ENCODE measurements around the gene ARHGEF4. TPM values are rescaled to one million over a fixed set of nuclear protein-coding genes. Genes with fewer than 3 reads are reported as not detected.

ARHGEF4 gene
- total and polyA plus RNA-seq, 2 experiments from 2014 or later, result 4.6 to 16.6 TPM

DNA sequence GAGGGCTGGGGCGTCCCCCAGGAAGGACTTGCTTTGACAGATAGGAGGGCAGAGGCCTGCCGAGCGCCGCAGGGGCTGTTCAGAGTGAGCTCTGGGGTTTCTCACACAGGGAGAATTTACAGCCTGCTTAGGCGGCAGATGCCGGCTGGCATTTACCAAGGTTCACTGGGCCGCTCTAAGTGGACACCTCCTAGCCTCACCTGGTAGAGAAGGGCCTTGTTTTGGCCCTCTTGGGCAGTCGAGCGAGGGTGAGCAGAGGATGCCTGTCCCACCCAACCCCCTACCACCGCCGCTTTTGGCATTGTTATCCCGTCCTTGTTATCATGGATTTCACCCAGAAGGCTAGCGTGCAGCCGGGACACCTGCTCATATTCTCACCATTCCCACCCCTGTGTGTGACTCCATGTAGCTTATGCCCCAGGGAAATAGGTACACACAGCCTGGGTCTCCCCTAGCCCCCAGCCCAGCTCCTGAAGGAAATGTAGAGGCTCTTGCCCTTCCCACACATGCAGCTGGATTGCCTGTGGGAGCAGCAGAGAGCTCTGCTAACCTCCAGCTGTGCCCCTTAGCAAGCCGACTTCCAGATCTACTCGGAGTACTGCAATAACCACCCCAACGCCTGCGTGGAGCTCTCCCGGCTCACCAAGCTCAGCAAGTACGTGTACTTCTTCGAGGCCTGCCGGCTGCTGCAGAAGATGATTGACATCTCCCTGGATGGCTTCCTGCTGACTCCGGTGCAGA, 204.1 kb downstream of the ARHGEF4 start (continued):
- TF ChIP-seq, protein P1, sequence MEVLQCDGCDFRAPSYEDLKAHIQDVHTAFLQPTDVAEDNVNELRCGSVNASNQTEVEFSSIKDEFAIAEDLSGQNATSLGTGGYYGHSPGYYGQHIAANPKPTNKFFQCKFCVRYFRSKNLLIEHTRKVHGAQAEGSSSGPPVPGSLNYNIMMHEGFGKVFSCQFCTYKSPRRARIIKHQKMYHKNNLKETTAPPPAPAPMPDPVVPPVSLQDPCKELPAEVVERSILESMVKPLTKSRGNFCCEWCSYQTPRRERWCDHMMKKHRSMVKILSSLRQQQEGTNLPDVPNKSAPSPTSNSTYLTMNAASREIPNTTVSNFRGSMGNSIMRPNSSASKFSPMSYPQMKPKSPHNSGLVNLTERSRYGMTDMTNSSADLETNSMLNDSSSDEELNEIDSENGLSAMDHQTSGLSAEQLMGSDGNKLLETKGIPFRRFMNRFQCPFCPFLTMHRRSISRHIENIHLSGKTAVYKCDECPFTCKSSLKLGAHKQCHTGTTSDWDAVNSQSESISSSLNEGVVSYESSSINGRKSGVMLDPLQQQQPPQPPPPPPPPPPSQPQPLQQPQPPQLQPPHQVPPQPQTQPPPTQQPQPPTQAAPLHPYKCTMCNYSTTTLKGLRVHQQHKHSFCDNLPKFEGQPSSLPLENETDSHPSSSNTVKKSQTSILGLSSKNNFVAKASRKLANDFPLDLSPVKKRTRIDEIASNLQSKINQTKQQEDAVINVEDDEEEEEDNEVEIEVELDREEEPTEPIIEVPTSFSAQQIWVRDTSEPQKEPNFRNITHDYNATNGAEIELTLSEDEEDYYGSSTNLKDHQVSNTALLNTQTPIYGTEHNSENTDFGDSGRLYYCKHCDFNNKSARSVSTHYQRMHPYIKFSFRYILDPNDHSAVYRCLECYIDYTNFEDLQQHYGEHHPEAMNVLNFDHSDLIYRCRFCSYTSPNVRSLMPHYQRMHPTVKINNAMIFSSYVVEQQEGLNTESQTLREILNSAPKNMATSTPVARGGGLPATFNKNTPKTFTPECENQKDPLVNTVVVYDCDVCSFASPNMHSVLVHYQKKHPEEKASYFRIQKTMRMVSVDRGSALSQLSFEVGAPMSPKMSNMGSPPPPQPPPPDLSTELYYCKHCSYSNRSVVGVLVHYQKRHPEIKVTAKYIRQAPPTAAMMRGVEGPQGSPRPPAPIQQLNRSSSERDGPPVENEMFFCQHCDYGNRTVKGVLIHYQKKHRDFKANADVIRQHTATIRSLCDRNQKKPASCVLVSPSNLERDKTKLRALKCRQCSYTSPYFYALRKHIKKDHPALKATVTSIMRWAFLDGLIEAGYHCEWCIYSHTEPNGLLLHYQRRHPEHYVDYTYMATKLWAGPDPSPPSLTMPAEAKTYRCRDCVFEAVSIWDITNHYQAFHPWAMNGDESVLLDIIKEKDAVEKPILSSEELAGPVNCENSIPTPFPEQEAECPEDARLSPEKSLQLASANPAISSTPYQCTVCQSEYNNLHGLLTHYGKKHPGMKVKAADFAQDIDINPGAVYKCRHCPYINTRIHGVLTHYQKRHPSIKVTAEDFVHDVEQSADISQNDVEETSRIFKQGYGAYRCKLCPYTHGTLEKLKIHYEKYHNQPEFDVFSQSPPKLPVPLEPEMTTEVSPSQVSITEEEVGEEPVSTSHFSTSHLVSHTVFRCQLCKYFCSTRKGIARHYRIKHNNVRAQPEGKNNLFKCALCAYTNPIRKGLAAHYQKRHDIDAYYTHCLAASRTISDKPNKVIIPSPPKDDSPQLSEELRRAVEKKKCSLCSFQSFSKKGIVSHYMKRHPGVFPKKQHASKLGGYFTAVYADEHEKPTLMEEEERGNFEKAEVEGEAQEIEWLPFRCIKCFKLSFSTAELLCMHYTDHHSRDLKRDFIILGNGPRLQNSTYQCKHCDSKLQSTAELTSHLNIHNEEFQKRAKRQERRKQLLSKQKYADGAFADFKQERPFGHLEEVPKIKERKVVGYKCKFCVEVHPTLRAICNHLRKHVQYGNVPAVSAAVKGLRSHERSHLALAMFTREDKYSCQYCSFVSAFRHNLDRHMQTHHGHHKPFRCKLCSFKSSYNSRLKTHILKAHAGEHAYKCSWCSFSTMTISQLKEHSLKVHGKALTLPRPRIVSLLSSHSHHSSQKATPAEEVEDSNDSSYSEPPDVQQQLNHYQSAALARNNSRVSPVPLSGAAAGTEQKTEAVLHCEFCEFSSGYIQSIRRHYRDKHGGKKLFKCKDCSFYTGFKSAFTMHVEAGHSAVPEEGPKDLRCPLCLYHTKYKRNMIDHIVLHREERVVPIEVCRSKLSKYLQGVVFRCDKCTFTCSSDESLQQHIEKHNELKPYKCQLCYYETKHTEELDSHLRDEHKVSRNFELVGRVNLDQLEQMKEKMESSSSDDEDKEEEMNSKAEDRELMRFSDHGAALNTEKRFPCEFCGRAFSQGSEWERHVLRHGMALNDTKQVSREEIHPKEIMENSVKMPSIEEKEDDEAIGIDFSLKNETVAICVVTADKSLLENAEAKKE (CRISPR knock-in tag; IDR thresholded peaks at IDR 0.05), result no peak
- TF ChIP-seq STAT1 (IDR thresholded peaks at IDR 0.05; ENCODE audit: unreplicated experiment) (no peak), CREB1 (CRISPR knock-in tag; IDR thresholded peaks at IDR 0.05; ENCODE audit: low read depth) (no peak), POLR2AphosphoS5 (IDR thresholded peaks at IDR 0.05; ENCODE audit: low read depth) (no peak)

DNA sequence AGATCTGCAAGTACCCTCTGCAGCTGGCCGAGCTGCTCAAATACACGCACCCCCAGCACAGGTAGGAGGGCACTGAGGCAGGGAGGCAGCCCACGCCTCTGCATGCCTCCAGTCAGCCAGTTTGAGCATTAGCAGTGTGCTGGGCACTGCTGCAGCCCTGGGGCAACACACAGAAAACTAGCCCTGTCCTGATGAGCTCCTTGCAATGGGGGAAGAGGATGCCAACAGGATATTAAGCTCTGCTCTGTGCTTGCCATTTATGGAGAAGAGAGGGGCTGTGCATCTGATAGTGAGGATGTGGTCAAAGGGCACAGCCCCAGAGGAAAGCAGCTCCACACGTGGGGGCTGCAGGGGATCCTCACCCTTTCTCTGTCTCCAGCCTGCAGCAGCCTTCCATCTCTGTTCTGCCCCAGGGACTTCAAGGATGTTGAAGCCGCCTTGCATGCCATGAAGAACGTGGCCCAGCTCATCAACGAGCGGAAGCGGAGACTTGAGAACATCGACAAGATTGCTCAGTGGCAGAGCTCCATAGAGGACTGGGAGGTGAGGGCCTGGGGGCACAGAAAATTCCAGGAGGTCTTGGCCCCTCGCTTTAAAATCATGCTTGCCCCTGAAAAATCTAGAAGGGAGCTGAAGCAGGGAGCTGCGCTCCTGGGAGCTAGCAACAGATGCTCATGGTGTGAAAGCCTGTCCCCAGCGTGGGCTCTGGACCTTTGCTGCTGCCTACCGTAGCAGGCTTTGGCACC, 204.9 kb downstream of the ARHGEF4 start:
- H3K9me2 ChIP-seq (ENCODE audit: insufficient read depth), result no peaks in the 10 kb centered on the region
- H4K20me1 ChIP-seq (replicated peaks; ENCODE audit: insufficient read depth), result 0 out of 2 replicates have a peak, but pooled peaks cover 3% of the 10 kb centered on the region
- peaks cover 9% of the 10 kb centered on the region; the same call in 2 of the 3 replicates for H3K4me1 Mint-ChIP-seq
- H3K36me3 ChIP-seq (ENCODE audit: insufficient read depth), result no peaks in the 10 kb centered on the region
- ATAC-seq, result no peak
- H3K4me3 ChIP-seq, result no peak overlapping the region
- TF ChIP-seq, protein P2, sequence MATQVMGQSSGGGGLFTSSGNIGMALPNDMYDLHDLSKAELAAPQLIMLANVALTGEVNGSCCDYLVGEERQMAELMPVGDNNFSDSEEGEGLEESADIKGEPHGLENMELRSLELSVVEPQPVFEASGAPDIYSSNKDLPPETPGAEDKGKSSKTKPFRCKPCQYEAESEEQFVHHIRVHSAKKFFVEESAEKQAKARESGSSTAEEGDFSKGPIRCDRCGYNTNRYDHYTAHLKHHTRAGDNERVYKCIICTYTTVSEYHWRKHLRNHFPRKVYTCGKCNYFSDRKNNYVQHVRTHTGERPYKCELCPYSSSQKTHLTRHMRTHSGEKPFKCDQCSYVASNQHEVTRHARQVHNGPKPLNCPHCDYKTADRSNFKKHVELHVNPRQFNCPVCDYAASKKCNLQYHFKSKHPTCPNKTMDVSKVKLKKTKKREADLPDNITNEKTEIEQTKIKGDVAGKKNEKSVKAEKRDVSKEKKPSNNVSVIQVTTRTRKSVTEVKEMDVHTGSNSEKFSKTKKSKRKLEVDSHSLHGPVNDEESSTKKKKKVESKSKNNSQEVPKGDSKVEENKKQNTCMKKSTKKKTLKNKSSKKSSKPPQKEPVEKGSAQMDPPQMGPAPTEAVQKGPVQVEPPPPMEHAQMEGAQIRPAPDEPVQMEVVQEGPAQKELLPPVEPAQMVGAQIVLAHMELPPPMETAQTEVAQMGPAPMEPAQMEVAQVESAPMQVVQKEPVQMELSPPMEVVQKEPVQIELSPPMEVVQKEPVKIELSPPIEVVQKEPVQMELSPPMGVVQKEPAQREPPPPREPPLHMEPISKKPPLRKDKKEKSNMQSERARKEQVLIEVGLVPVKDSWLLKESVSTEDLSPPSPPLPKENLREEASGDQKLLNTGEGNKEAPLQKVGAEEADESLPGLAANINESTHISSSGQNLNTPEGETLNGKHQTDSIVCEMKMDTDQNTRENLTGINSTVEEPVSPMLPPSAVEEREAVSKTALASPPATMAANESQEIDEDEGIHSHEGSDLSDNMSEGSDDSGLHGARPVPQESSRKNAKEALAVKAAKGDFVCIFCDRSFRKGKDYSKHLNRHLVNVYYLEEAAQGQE (IDR thresholded peaks at IDR 0.05; ENCODE audit: unreplicated experiment), result no peak
- TF ChIP-seq, protein P3, sequence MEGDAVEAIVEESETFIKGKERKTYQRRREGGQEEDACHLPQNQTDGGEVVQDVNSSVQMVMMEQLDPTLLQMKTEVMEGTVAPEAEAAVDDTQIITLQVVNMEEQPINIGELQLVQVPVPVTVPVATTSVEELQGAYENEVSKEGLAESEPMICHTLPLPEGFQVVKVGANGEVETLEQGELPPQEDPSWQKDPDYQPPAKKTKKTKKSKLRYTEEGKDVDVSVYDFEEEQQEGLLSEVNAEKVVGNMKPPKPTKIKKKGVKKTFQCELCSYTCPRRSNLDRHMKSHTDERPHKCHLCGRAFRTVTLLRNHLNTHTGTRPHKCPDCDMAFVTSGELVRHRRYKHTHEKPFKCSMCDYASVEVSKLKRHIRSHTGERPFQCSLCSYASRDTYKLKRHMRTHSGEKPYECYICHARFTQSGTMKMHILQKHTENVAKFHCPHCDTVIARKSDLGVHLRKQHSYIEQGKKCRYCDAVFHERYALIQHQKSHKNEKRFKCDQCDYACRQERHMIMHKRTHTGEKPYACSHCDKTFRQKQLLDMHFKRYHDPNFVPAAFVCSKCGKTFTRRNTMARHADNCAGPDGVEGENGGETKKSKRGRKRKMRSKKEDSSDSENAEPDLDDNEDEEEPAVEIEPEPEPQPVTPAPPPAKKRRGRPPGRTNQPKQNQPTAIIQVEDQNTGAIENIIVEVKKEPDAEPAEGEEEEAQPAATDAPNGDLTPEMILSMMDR (conservative IDR thresholded peaks at IDR 0.05; ENCODE audit: low read depth in 2 of 2), result no peak
- no peaks in the 10 kb centered on the region; the same call in 2 of the 3 replicates for H3K9me3 Mint-ChIP-seq
- DNase-seq (ENCODE audit: low spot score), result no peak
- no peak overlapping the region for H3K4me2 ChIP-seq
- H3K27me3 Mint-ChIP-seq (ENCODE audit: insufficient read depth, low read depth, poor library complexity), result peaks cover 19% of the 10 kb centered on the region
- H3F3A ChIP-seq (replicated peaks; ENCODE audit: low read depth), result no peaks in the 10 kb centered on the region
- H3K79me2 ChIP-seq (replicated peaks; ENCODE audit: insufficient read depth), result no peaks in the 10 kb centered on the region
- H2AFZ ChIP-seq, result no peak overlapping the region
- peaks cover under 1% of the 10 kb centered on the region; the same call in 1 of the 3 replicates for H3K36me3 Mint-ChIP-seq (ENCODE audit: low read depth)
- H3K27ac ChIP-seq (ENCODE audit: low read depth), result no peak overlapping the region
- no peaks in the 10 kb centered on the region for H3K4me1 ChIP-seq (ENCODE audit: insufficient read depth)
- H3K27me3 ChIP-seq (ENCODE audit: insufficient read depth), result no peaks in the 10 kb centered on the region
- H3K27ac Mint-ChIP-seq, result no peak overlapping the region; the same call in 1 of the 2 replicates
- H3K4me3 Mint-ChIP-seq, result no peak overlapping the region

Data from GM23338 (cell line).